H1 (cell line): ENCODE data around the gene LARP4. TPM values are rescaled to one million over a fixed set of nuclear protein-coding genes. Genes with fewer than 3 reads are reported as not detected.
A peak's percentile ranks its signal among the peaks of the same experiment; 100 is the strongest.

Source experiments
- CTCF ChIA-PET: fragments of 300-600 bp; sonication (Branson Sonifier 250); formaldehyde crosslinking; loops from one replicate; lab custom pipeline; 2021; ENCODE audit not compliant: partially characterized antibody; lab: Charles Lee
- POLR2A ChIA-PET: fragments of 300-600 bp; sonication (Branson Sonifier 250); formaldehyde crosslinking; loops from one replicate; lab custom pipeline; 2021; ENCODE audit warnings: inconsistent platforms; ENCODE audit not compliant: partially characterized antibody; lab: Charles Lee
- DNase-seq, 2 experiments: peaks; one replicate each; pipeline versions ENCODE4 v3.0.0 to v3.0.0-alpha.2; 2010 to 2022; ENCODE audit warnings: low spot score in 2 of 2, low read depth in 1 of 2, mixed read lengths in 1 of 2
- FAIRE-seq: peaks from 2 replicates; lab custom pipeline; 2011; peaks lifted over from hg19 to GRCh38; lab: Jason Lieb, UNC
- H2AFZ ChIP-seq: 2 replicates; pipeline ENCODE4 v1.8.1; 2012; ENCODE audit warnings: low read length, inconsistent platforms
- H2AK5ac ChIP-seq: 2 replicates; pipeline ENCODE4 v1.6.1; 2013; ENCODE audit warnings: low read depth, low read length
- H2BK120ac ChIP-seq: replicated peaks from 2 replicates; pipeline ENCODE3; 2013; ENCODE audit warnings: low read depth, low read length, inconsistent platforms
- H2BK12ac ChIP-seq: 2 replicates; pipeline ENCODE4 v1.6.1; 2013; ENCODE audit warnings: low read depth, low read length
- H2BK15ac ChIP-seq: 2 replicates; pipeline ENCODE4 v1.6.1; 2013; ENCODE audit warnings: low read length
- H2BK20ac ChIP-seq: 2 replicates; pipeline ENCODE4 v1.6.1; 2013; ENCODE audit warnings: low read length
- H2BK5ac ChIP-seq: 2 replicates; pipeline ENCODE4 v1.6.1; 2013; ENCODE audit warnings: low read depth, low read length
- H3K14ac ChIP-seq: 2 replicates; pipeline ENCODE4 v1.6.1; 2013; ENCODE audit warnings: inconsistent platforms; ENCODE audit not compliant: insufficient read length
- H3K18ac ChIP-seq: 2 replicates; pipeline ENCODE4 v1.6.1; 2013; ENCODE audit warnings: low read length; ENCODE audit errors: extremely low read depth
- H3K23ac ChIP-seq: 2 replicates; pipeline ENCODE4 v1.6.1; 2013; ENCODE audit warnings: inconsistent platforms; ENCODE audit not compliant: insufficient read length
- H3K23me2 ChIP-seq: 2 replicates; pipeline ENCODE4 v1.6.1; 2013; ENCODE audit warnings: low read depth, low read length
- H3K27ac ChIP-seq: 2 replicates; pipeline ENCODE4 v1.6.1; 2011; ENCODE audit warnings: low read depth, low read length, inconsistent platforms
- H3K27me3 ChIP-seq, 4 experiments: replicated peaks in 1 of 4; 1 replicate in 1 of 4; 2 replicates in 3 of 4; pipeline versions ENCODE4 v1.6.1 to v1.8.1; 2011 to 2013; ENCODE audit warnings: low read length in 3 of 4, mild to moderate bottlenecking in 3 of 4, inconsistent platforms in 2 of 4, mixed read lengths in 2 of 4, moderate library complexity in 1 of 4; ENCODE audit not compliant: control insufficient read depth in 3 of 4, insufficient read depth in 3 of 4; ENCODE audit errors: extremely low read depth in 1 of 4
- H3K36me3 ChIP-seq, 4 experiments: 2 replicates each; pipeline versions ENCODE4 v1.6.1 to v1.8.1; 2011 to 2013; ENCODE audit warnings: mild to moderate bottlenecking in 4 of 4, low read length in 3 of 4, moderate library complexity in 2 of 4, control low read depth in 1 of 4, inconsistent platforms in 1 of 4; ENCODE audit not compliant: insufficient read depth in 4 of 4, control insufficient read depth in 2 of 4
- H3K4ac ChIP-seq: replicated peaks from 2 replicates; pipeline ENCODE3; 2013; ENCODE audit warnings: low read length, low read depth, mixed read lengths, inconsistent platforms; ENCODE audit not compliant: insufficient read length
- H3K4me1 ChIP-seq, 4 experiments: replicated peaks in 1 of 4; 1 replicate in 1 of 4; 2 replicates in 3 of 4; pipeline versions ENCODE4 v1.6.1 to v1.8.1; 2011 to 2013; ENCODE audit warnings: low read length in 3 of 4, inconsistent platforms in 2 of 4, mixed read lengths in 1 of 4; ENCODE audit not compliant: insufficient read depth in 4 of 4, control insufficient read depth in 3 of 4
- H3K4me2 ChIP-seq, 2 experiments: 2 replicates each; pipeline versions ENCODE4 v1.6.1 to v1.8.1; 2011 to 2013; ENCODE audit warnings: low read depth in 2 of 2, low read length in 2 of 2, control low read depth in 1 of 2, inconsistent platforms in 1 of 2, mild to moderate bottlenecking in 1 of 2; ENCODE audit not compliant: insufficient read depth in 1 of 2
- H3K4me3 ChIP-seq, 4 experiments: fragments of 200-600, 300-600 bp in 1 of 4; sonication (generic), shearing (Covaris generic), sonication (Bioruptor Twin) in 1 of 4; 2 replicates each; pipeline versions ENCODE4 v1.5.1 to v1.8.1; 2011 to 2016; ENCODE audit warnings: low read length in 4 of 4, low read depth in 3 of 4, control low read depth in 2 of 4, inconsistent platforms in 2 of 4, mild to moderate bottlenecking in 2 of 4, mixed read lengths in 1 of 4, moderate library complexity in 1 of 4; ENCODE audit not compliant: insufficient read depth in 2 of 4; ENCODE audit errors: extremely low read depth in 1 of 4
- H3K56ac ChIP-seq: replicated peaks from 2 replicates; pipeline ENCODE3; 2013; ENCODE audit warnings: low read depth, mild to moderate bottlenecking, mixed read lengths, low read length, inconsistent platforms; ENCODE audit not compliant: insufficient read length
- H3K79me1 ChIP-seq: 2 replicates; pipeline ENCODE4 v1.6.1; 2013; ENCODE audit warnings: low read depth, low read length, control low read depth
- H3K79me2 ChIP-seq, 2 experiments: 2 replicates each; pipeline versions ENCODE4 v1.6.1 to v1.8.1; 2012 to 2013; ENCODE audit warnings: low read length in 2 of 2, mild to moderate bottlenecking in 2 of 2, inconsistent platforms in 1 of 2; ENCODE audit not compliant: insufficient read depth in 2 of 2, control insufficient read depth in 1 of 2
- H3K9ac ChIP-seq, 4 experiments: replicated peaks in 1 of 4; 1 replicate in 1 of 4; 2 replicates in 3 of 4; pipeline versions ENCODE4 v1.6.1 to v1.8.1; 2011 to 2013; ENCODE audit warnings: low read depth in 3 of 4, low read length in 3 of 4, control low read depth in 2 of 4, mild to moderate bottlenecking in 2 of 4, moderate library complexity in 2 of 4, inconsistent platforms in 1 of 4; ENCODE audit errors: extremely low read depth in 1 of 4
- H3K9me3 ChIP-seq, 2 experiments: 2 replicates each; pipeline versions ENCODE4 v1.6.1 to v1.8.1; 2012 to 2013; ENCODE audit warnings: mild to moderate bottlenecking in 2 of 2, moderate library complexity in 2 of 2, control low read depth in 1 of 2, inconsistent platforms in 1 of 2, low read depth in 1 of 2, low read length in 1 of 2, mixed read lengths in 1 of 2; ENCODE audit not compliant: insufficient read depth in 2 of 2
- H4K20me1 ChIP-seq, 2 experiments: replicated peaks in 1 of 2; 2 replicates each; pipeline versions ENCODE3 to v1.8.1; 2011 to 2013; ENCODE audit warnings: inconsistent platforms in 2 of 2, low read length in 2 of 2, mild to moderate bottlenecking in 1 of 2; ENCODE audit not compliant: insufficient read depth in 2 of 2, control insufficient read depth in 1 of 2
- H4K5ac ChIP-seq: 2 replicates; pipeline ENCODE4 v1.6.1; 2013; ENCODE audit warnings: low read length, low read depth, mixed read lengths, inconsistent platforms; ENCODE audit not compliant: insufficient read length
- H4K8ac ChIP-seq: 2 replicates; pipeline ENCODE4 v1.8.0; 2013; ENCODE audit warnings: mild to moderate bottlenecking, moderate library complexity, low read length, inconsistent platforms; ENCODE audit not compliant: insufficient read depth; ENCODE audit errors: extremely low read depth
- H4K91ac ChIP-seq: replicated peaks from 2 replicates; pipeline ENCODE3; 2013; ENCODE audit warnings: low read length, mixed read lengths, inconsistent platforms; ENCODE audit not compliant: insufficient read length
- CEBPB ChIP-seq: IDR thresholded peaks from 2 replicates; pipeline ENCODE4 v1.6.1; 2012; ENCODE audit warnings: low read depth, low read length
- RXRA ChIP-seq: IDR thresholded peaks from 2 replicates; pipeline ENCODE4 v1.6.1; 2011; ENCODE audit warnings: low read depth, mild to moderate bottlenecking, low read length, moderate library complexity; ENCODE audit not compliant: insufficient read depth
- WGBS, 2 experiments: shearing (Covaris generic) in 1 of 2; methylation state at CpG; one replicate each; pipeline versions ENCODE4 v1.1.6 to v1.1.7; 2013 to 2015; ENCODE audit warnings: low lambda C conversion rate in 2 of 2, mixed read lengths in 2 of 2, inconsistent platforms in 1 of 2, low coverage in 1 of 2, missing lambda C conversion rate in 1 of 2; ENCODE audit not compliant: insufficient replicate concordance in 2 of 2, insufficient coverage in 1 of 2, insufficient read length in 1 of 2; ENCODE audit errors: extremely low coverage in 1 of 2, missing lambda C conversion rate in 1 of 2; 5-methylcytosine and 5-hydroxymethylcytosine counted together
- polyA plus RNA-seq, 7 experiments: library from polyadenylated mRNA; depleted of rRNA in 3 of 7; stranded (reverse) in 5 of 7; unstranded in 2 of 7; fragments of >200 nt in 5 of 7; fragments of 200-250 nt in 2 of 7; gene quantifications; 1 replicate in 5 of 7; 2 replicates in 1 of 7; 4 replicates in 1 of 7; pipeline versions ENCODE4 v1.2.1 to v1.2.3, GENCODE V29; 2011 to 2013; ENCODE audit warnings: missing spikeins in 2 of 7, mixed read lengths in 2 of 7
- total RNA-seq: library from RNA; stranded (reverse); fragmentation: NEBNext Ultra II Directional; extraction: Animal tissue kit (Norgen Biotek cat#: 25700); gene quantifications from 2 replicates; pipeline ENCODE4 v1.2.1, GENCODE V29; 2021

LARP4 gene
- total and polyA plus RNA-seq, 2 of the 8 experiments (the other 6 are each of a cell fraction or from before 2014, with no cell fraction given) = 12.8 to 93.9 TPM

DNA sequence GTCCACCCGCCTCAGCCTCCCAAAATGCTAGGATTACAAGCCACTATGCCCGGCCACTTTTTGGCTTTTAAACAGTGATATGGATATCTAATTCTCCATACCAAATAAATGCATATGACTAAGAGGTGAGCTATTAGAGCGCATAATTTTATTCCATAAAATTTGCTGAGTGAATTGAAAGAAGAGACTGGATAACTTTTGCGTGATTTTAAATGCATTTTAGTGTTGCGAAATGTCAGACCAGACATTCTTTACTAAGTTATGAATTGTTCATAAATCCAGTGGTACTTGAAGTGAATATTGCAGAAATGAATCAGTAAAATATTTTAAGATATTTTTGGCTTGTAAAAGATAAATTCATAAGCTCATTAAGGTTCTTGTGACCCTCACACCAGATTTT lies 53.2 kb downstream of the LARP4 start:
- Histone ChIP-seq H2BK15ac (no peak overlapping the region), H3K4me2 (no peak overlapping the region), H2AK5ac (no peak overlapping the region), H2AFZ (no peak overlapping the region), H3K36me3 (peaks cover 3 to 39% (median 16%) of the 10 kb centered on the region in 4 experiments), H4K8ac (no peak overlapping the region), H3K23ac (no peak overlapping the region), H3K9ac (no peak overlapping the region), H3K14ac (no peak overlapping the region), H3K4ac (no peak overlapping the region), H3K23me2 (no peaks in the 10 kb centered on the region), H3K79me1 (no peaks in the 10 kb centered on the region), H3K56ac (no peak overlapping the region)
- CTCF ChIA-PET = interaction anchor here (0.8 kb wide), 1 partner anchor 43 kb away, joined by 3 read pairs; no protein-coding TSS in a partner anchor
- 93% methylated on average over 5 of the region's 5 CpGs; no CpG with 5 or more reads in 1 of the 2 experiments for WGBS, 2 experiments
- peak; percentile 45; the same call in 1 of the 2 replicates for TF ChIP-seq CEBPB
- TF ChIP-seq RXRA = no peak
- TF ChIP-seq, all 59 proteins: peak for 1
- Histone ChIP-seq H4K5ac (no peak overlapping the region), H3K4me3 (no peak overlapping the region), H3K79me2 (no peaks in the 10 kb centered on the region), H2BK12ac (no peak overlapping the region), H3K27ac (no peak overlapping the region), H2BK5ac (no peak overlapping the region), H3K4me1 (no peaks in the 10 kb centered on the region), H3K27me3 (no peaks in the 10 kb centered on the region), H2BK20ac (no peak overlapping the region), H3K9me3 (no peaks in the 10 kb centered on the region; a peak in 1 of 4 replicates), H4K20me1 (peaks cover 0 to 1% of the 10 kb centered on the region in 2 experiments), H4K91ac (no peak overlapping the region), H3K18ac (no peak overlapping the region), H2BK120ac (no peak overlapping the region)
- FAIRE-seq (no peak), DNase-seq (no peak)
- POLR2A ChIA-PET = interaction anchor here (3.2 kb wide), 1 partner anchor 9 kb away, joined by 15 read pairs; no protein-coding TSS in a partner anchor
